Suprapubic skin (tissue), 4 donors: Measurements from ENCODE around the gene ITGA1. TPM values are rescaled to one million over a fixed set of nuclear protein-coding genes. Genes with fewer than 3 reads are reported as not detected.
"Not testable (repeated sequence)": the region's sequence is repeated elsewhere in the genome, so short reads cannot be mapped to it uniquely, and the experiment has no call there.

Experiments
- DNase-seq, 2 donors: peaks; one replicate each; pipeline ENCODE4 v3.0.0-alpha.2; 2019; ENCODE audit warnings: low spot score in 2 of 2
- H3K27ac ChIP-seq: fragments of 200-600 bp; sonication (generic); one replicate; pipeline ENCODE4 v1.5.1; 2019
- H3K27me3 ChIP-seq: fragments of 200-600 bp; sonication (generic); one replicate; pipeline ENCODE4 v1.5.1; 2019
- H3K36me3 ChIP-seq: fragments of 200-600 bp; sonication (generic); one replicate; pipeline ENCODE4 v1.5.1; 2019
- H3K4me1 ChIP-seq: fragments of 200-600 bp; sonication (generic); one replicate; pipeline ENCODE4 v1.5.1; 2019
- H3K4me3 ChIP-seq: fragments of 200-600 bp; sonication (generic); one replicate; pipeline ENCODE4 v1.5.1; 2019; ENCODE audit warnings: mild to moderate bottlenecking
- H3K9me3 ChIP-seq: fragments of 200-600 bp; sonication (generic); one replicate; pipeline ENCODE4 v1.5.1; 2019
- EP300 ChIP-seq: sonication (generic); formaldehyde crosslinking; IDR thresholded peaks from one replicate; pipeline ENCODE4 v1.6.1; 2017; ENCODE audit warnings: antibody characterized with exemption
- POLR2A ChIP-seq, 2 donors: fragments of 450-650 bp; IDR thresholded peaks; one replicate each; pipeline ENCODE4 v1.6.1; 2017; ENCODE audit warnings: antibody characterized with exemption in 2 of 2, mild to moderate bottlenecking in 2 of 2, moderate library complexity in 2 of 2
- POLR2AphosphoS5 ChIP-seq, 3 donors: sonication (generic); formaldehyde crosslinking; IDR thresholded peaks; one replicate each; pipeline ENCODE4 v1.6.1; 2017; ENCODE audit warnings: antibody characterized with exemption in 3 of 3
- WGBS: methylation state at CpG from one replicate; pipeline ENCODE4 v1.1.5; 2018; 5-methylcytosine and 5-hydroxymethylcytosine counted together
- total RNA-seq, 4 donors: library from RNA; depleted of rRNA; stranded (reverse); fragments of >200 nt; gene quantifications; one replicate each; pipeline ENCODE4 v1.1.0, GENCODE V29; 2016
- TF ChIP-seq, protein P1 (sequence below), 2 donors: fragments of 200-600 bp in 1 of 2; fragments of 450-650 bp in 1 of 2; sonication (generic) in 1 of 2; IDR thresholded peaks; one replicate each; pipeline ENCODE4 v1.5.1; 2016 to 2019; ENCODE audit warnings: antibody characterized with exemption in 2 of 2, mild to moderate bottlenecking in 1 of 2, moderate library complexity in 1 of 2

Gene ITGA1
- total RNA-seq, 4 donors from 2014 or later, result 2.4 to 9.8 (median 5.9) TPM

DNA sequence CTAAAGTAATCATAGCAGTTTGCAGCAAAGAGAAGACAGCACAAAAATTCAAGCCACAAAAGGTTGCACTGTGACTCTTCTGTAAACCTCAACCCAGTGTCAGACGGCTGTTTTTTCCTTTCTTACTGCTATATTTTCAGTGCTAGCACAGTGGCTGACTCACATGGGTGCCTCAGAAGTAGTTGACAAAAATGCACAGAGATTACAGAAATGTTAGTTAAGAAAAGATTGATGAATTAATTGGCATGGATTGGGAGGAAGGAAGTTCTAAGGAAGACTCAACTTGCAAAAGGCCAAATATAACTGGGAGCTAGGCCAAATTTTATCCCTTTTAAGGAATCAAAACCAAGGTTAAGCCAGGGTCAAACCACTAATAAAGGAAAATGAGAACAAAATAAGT is 43.7 kb upstream of the ITGA1 start:
- DNase-seq, result no peak
- no peaks in the 10 kb centered on the region for H3K27me3 ChIP-seq
- 30% methylated on average over 1 of the region's 1 CpG for WGBS

DNA sequence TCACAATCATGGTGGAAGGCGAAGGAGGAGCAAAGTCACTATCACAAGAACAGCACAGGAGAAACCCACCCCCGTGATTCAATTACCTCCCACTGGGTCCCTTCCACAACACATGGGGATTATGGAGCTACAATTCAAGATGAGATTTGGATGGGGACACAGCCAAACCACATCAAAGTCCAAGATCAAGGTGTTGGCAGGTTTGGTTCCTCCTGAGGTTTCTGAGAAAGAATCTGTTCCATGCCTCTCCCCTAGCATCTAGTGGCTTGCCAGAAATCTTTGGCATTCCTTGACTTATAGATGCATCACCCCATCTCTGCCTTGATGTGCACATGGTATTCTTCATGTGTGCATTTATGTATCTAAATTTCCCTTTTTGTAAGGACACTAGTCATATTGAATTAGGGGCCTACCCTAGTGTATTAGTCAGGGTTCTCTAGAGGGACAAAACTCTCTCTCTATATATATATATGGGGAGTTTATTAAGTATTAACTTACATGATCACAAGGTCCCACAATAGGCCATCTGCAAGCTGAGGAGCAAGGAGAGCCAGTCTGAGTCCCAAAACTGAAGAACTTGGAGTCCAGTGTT is 42.8 kb upstream of the ITGA1 start:
- H3K9me3 ChIP-seq, H3K36me3 ChIP-seq, DNase-seq, H3K4me3 ChIP-seq, H3K4me1 ChIP-seq, H3K27ac ChIP-seq, H3K27me3 ChIP-seq: not testable (repeated sequence)
- WGBS, result 76% methylated on average over 2 of the region's 2 CpGs

More for the DNA sequence above, 43.7 kb upstream of the ITGA1 start:
- no peaks in the 10 kb centered on the region for H3K36me3 ChIP-seq
- H3K4me1 ChIP-seq, result peaks cover 6% of the 10 kb centered on the region
- H3K4me3 ChIP-seq, result no peak overlapping the region
- TF ChIP-seq EP300, result no peak
- no peak overlapping the region for H3K27ac ChIP-seq
- no peaks in the 10 kb centered on the region for H3K9me3 ChIP-seq

DNA sequence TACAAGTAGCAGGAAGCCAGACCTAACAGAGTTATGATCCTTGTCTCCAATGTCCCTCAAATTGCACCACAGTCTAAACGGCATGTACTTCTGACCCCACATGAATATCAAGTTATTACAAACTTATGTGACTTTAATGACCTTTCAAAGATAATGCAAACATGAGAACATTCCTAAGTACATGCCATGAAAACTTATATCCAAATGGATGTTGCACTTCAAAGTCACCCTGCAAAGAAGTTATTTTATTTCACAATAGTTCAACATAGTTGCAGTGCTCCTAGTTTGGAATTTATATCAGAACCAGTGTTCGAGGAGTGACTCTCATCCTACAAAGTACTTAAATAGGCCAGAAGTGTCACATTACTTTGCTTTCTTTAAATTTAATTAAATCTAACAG is 41.2 kb upstream of the ITGA1 start:
- no peak for DNase-seq
- Histone ChIP-seq H3K4me3 (no peak overlapping the region), H3K36me3 (no peaks in the 10 kb centered on the region), H3K4me1 (peaks cover 6% of the 10 kb centered on the region), H3K27me3 (no peaks in the 10 kb centered on the region), H3K27ac (no peak overlapping the region), H3K9me3 (no peaks in the 10 kb centered on the region)
- TF ChIP-seq EP300 (no peak), POLR2A (IDR thresholded peaks at IDR 0.05) (no peak), POLR2AphosphoS5 (IDR thresholded peaks at IDR 0.05) (no peak)
- TF ChIP-seq, protein P1, sequence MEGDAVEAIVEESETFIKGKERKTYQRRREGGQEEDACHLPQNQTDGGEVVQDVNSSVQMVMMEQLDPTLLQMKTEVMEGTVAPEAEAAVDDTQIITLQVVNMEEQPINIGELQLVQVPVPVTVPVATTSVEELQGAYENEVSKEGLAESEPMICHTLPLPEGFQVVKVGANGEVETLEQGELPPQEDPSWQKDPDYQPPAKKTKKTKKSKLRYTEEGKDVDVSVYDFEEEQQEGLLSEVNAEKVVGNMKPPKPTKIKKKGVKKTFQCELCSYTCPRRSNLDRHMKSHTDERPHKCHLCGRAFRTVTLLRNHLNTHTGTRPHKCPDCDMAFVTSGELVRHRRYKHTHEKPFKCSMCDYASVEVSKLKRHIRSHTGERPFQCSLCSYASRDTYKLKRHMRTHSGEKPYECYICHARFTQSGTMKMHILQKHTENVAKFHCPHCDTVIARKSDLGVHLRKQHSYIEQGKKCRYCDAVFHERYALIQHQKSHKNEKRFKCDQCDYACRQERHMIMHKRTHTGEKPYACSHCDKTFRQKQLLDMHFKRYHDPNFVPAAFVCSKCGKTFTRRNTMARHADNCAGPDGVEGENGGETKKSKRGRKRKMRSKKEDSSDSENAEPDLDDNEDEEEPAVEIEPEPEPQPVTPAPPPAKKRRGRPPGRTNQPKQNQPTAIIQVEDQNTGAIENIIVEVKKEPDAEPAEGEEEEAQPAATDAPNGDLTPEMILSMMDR (IDR thresholded peaks at IDR 0.05), result no peak
- WGBS, result 66% methylated on average over 2 of the region's 2 CpGs

DNA sequence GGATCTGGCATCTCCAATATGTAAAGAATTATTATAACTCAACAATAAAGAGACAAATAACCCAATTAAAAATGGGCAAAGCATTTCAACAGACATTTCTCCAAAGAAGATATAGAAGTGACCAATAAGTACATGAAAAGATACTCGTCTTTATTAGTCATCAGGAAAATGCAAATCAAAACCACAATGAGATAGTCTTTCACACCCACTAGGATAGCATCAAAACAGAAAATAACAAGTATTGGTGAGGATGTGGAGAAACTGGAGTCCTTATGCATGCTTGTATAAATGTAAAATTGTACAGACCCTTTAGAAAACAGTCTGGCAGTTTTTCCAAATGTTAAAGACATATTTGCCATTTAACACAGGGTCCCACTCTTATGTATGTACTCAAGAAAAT is 39.1 kb upstream of the ITGA1 start:
- no peak overlapping the region for H3K27ac ChIP-seq

DNA sequence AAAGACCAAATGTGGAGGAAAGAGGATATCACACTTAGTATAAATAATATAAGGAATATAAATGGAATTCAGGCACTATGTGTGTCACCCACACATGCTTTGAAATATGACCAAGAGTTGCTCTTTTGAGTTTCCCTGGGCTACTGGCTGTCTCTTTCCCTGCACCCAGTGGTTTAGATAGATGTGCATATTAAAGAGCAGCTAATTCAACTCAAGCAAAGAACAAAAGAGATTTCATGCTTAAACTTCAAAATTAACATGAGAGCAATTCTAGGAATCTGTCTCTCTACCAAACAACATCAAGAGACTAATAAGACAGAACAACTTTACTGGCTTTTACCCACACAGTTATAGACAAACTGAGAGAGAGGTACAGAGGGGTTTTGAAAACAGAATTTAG is 38.0 kb upstream of the ITGA1 start:
- Histone ChIP-seq H3K27ac (no peak overlapping the region), H3K4me1 (no peaks in the 10 kb centered on the region), H3K9me3 (no peaks in the 10 kb centered on the region), H3K36me3 (no peaks in the 10 kb centered on the region), H3K27me3 (no peaks in the 10 kb centered on the region), H3K4me3 (no peak overlapping the region)
- TF ChIP-seq, protein P1 (IDR thresholded peaks at IDR 0.05), result no peak
- TF ChIP-seq EP300 (no peak), POLR2AphosphoS5 (IDR thresholded peaks at IDR 0.05) (no peak), POLR2A (IDR thresholded peaks at IDR 0.05) (no peak)
- DNase-seq, result no peak

More for the DNA sequence above, 39.1 kb upstream of the ITGA1 start:
- 24% methylated on average over 1 of the region's 1 CpG for WGBS
- TF ChIP-seq POLR2AphosphoS5 (IDR thresholded peaks at IDR 0.05) (no peak), POLR2A (IDR thresholded peaks at IDR 0.05) (no peak), EP300 (no peak)
- TF ChIP-seq, protein P1 (IDR thresholded peaks at IDR 0.05), result no peak
- Histone ChIP-seq H3K36me3 (no peaks in the 10 kb centered on the region), H3K4me3 (no peak overlapping the region), H3K9me3 (no peaks in the 10 kb centered on the region), H3K4me1 (peaks cover 6% of the 10 kb centered on the region), H3K27me3 (no peaks in the 10 kb centered on the region)
- DNase-seq, result no peak

DNA sequence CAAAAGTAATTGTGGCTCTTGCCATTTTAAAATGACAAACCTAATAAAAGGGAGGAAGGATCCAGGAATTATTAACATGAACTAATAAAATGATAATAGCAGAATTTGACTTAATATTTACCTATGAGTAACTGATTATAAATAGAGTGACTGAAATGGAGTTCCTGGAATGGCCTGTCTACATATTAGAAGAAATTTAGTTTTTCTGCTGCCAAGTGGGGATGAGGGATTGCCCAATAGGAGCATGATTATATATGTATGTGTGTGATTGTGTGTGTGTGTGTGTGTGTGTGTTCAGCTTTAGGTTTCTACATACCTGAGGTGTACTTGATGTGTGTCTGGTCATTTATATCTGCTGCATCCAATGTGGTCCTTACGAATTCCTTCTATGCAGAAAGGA is 36.6 kb upstream of the ITGA1 start:
- Histone ChIP-seq H3K4me3 (no peak overlapping the region), H3K27ac (no peak overlapping the region), H3K9me3 (no peaks in the 10 kb centered on the region), H3K4me1 (no peaks in the 10 kb centered on the region), H3K27me3 (no peaks in the 10 kb centered on the region), H3K36me3 (no peaks in the 10 kb centered on the region)
- TF ChIP-seq POLR2A (IDR thresholded peaks at IDR 0.05) (no peak), EP300 (no peak), POLR2AphosphoS5 (IDR thresholded peaks at IDR 0.05) (no peak)
- TF ChIP-seq, protein P1 (IDR thresholded peaks at IDR 0.05), result no peak
- 84% methylated on average over 1 of the region's 1 CpG for WGBS
- DNase-seq, result no peak
